HepG2 (cell line): ENCODE measurements around the gene SDC4. TPM values are rescaled to one million over a fixed set of nuclear protein-coding genes. Genes with fewer than 3 reads are reported as not detected.

Experiments used
- ARNT2 ChIP-seq: sonication (generic); formaldehyde crosslinking; IDR thresholded peaks from 2 replicates; pipeline ENCODE4 v1.8.0; 2022; ENCODE audit warnings: mild to moderate bottlenecking, low read depth, missing genetic modification reagents, moderate library complexity
- ATAD3A ChIP-seq: sonication (generic); formaldehyde crosslinking; IDR thresholded peaks from 2 replicates; pipeline ENCODE4 v1.4.0; 2020; ENCODE audit warnings: missing genetic modification reagents
- FOSL2 ChIP-seq: sonication (generic); formaldehyde crosslinking; IDR thresholded peaks from 2 replicates; pipeline ENCODE4 v1.4.0; 2020; ENCODE audit warnings: missing genetic modification reagents
- FOXO1 ChIP-seq: sonication (generic); formaldehyde crosslinking; IDR thresholded peaks from 2 replicates; pipeline ENCODE4 v1.4.0; 2020; ENCODE audit warnings: missing genetic modification reagents
- KDM3A ChIP-seq: IDR thresholded peaks from 2 replicates; pipeline ENCODE4 v1.6.1; 2018; ENCODE audit warnings: low read depth, missing compliant biosample characterization
- MED1 ChIP-seq: sonication (generic); formaldehyde crosslinking; IDR thresholded peaks from 2 replicates; pipeline ENCODE4 v1.4.0; 2020; ENCODE audit warnings: missing genetic modification reagents
- NAIF1 ChIP-seq: sonication (generic); formaldehyde crosslinking; IDR thresholded peaks from 2 replicates; pipeline ENCODE4 v1.5.0; 2020; ENCODE audit warnings: mild to moderate bottlenecking, missing genetic modification reagents, borderline replicate concordance
- NFKB2 ChIP-seq: sonication (generic); formaldehyde crosslinking; IDR thresholded peaks from 2 replicates; pipeline ENCODE4 v1.4.0; 2020; ENCODE audit warnings: missing genetic modification reagents, borderline replicate concordance
- SMYD3 ChIP-seq: sonication (generic); formaldehyde crosslinking; IDR thresholded peaks from 2 replicates; pipeline ENCODE4 v1.8.1; 2023; ENCODE audit warnings: mild to moderate bottlenecking, missing genetic modification reagents
- ZFY ChIP-seq: sonication (generic); formaldehyde crosslinking; IDR thresholded peaks from 2 replicates; pipeline ENCODE4 v1.4.0; 2020; ENCODE audit warnings: missing genetic modification reagents
- ZNF333 ChIP-seq: sonication (generic); formaldehyde crosslinking; IDR thresholded peaks from 2 replicates; pipeline ENCODE4 v1.4.0; 2020; ENCODE audit warnings: mild to moderate bottlenecking, missing genetic modification reagents, borderline replicate concordance
- ZNF547 ChIP-seq: sonication (generic); formaldehyde crosslinking; IDR thresholded peaks from 2 replicates; pipeline ENCODE4 v1.5.1; 2020; ENCODE audit warnings: mild to moderate bottlenecking, missing genetic modification reagents
- ZNF562 ChIP-seq: sonication (generic); formaldehyde crosslinking; IDR thresholded peaks from 2 replicates; pipeline ENCODE4 v1.8.0; 2022; ENCODE audit warnings: missing genetic modification reagents, borderline replicate concordance
- ZNF589 ChIP-seq: sonication (generic); formaldehyde crosslinking; conservative IDR thresholded peaks from 2 replicates; pipeline ENCODE4 v1.8.0; 2022; ENCODE audit warnings: mild to moderate bottlenecking, moderate library complexity, missing genetic modification reagents
- ZNF614 ChIP-seq: IDR thresholded peaks from 2 replicates; pipeline ENCODE4 v1.6.1; 2018; ENCODE audit warnings: missing biosample characterization, missing genetic modification reagents, inconsistent platforms, borderline replicate concordance
- ZNF75D ChIP-seq: sonication (generic); formaldehyde crosslinking; IDR thresholded peaks from 2 replicates; pipeline ENCODE4 v1.8.1; 2023; ENCODE audit warnings: missing genetic modification reagents, mild to moderate bottlenecking, borderline replicate concordance
- ZNF782 ChIP-seq: sonication (generic); formaldehyde crosslinking; IDR thresholded peaks from 2 replicates; pipeline ENCODE4 v1.4.0; 2020; ENCODE audit warnings: missing genetic modification reagents, mild to moderate bottlenecking, borderline replicate concordance
- ZSCAN22 ChIP-seq: sonication (generic); formaldehyde crosslinking; IDR thresholded peaks from 2 replicates; pipeline ENCODE4 v1.4.0; 2020; ENCODE audit warnings: mild to moderate bottlenecking, missing genetic modification reagents
- ZSCAN31 ChIP-seq: sonication (generic); formaldehyde crosslinking; IDR thresholded peaks from 2 replicates; pipeline ENCODE4 v1.5.0; 2020; ENCODE audit warnings: low read depth, mild to moderate bottlenecking, missing genetic modification reagents
- polyA plus RNA-seq, 8 experiments: library from polyadenylated mRNA; depleted of rRNA in 3 of 8; stranded (reverse) in 7 of 8; unstranded in 1 of 8; fragments of >200 nt; fragmentation: Illumina TruSeq in 4 of 8; extraction: Trizol in 4 of 8; gene quantifications; 2 replicates each; pipeline versions ENCODE4 v1.2.1 to v1.2.3, GENCODE V29; 2011 to 2016; ENCODE audit warnings: low read depth in 4 of 8, missing spikeins in 1 of 8, mixed read lengths in 1 of 8; ENCODE audit not compliant: insufficient read depth in 1 of 8
- total RNA-seq, 5 experiments: library from RNA; depleted of rRNA; stranded (reverse); fragments of >200 nt; fragmentation: Illumina TruSeq; extraction: Trizol; gene quantifications; 2 replicates each; pipeline ENCODE4 v1.2.3, GENCODE V29; 2016; ENCODE audit warnings: low read depth in 1 of 5
- TF ChIP-seq, protein P1 (sequence below): sonication (generic); formaldehyde crosslinking; IDR thresholded peaks from 2 replicates; pipeline ENCODE4 v1.4.0; 2020; ENCODE audit warnings: missing genetic modification reagents
- TF ChIP-seq, protein P2 (sequence below): sonication (generic); formaldehyde crosslinking; IDR thresholded peaks from 2 replicates; pipeline ENCODE4 v1.4.0; 2020; ENCODE audit warnings: missing genetic modification reagents, low read depth, mild to moderate bottlenecking, borderline replicate concordance
- TF ChIP-seq, protein P3 (sequence below): sonication (generic); formaldehyde crosslinking; IDR thresholded peaks from 2 replicates; pipeline ENCODE4 v1.4.0; 2020; ENCODE audit warnings: mild to moderate bottlenecking, missing genetic modification reagents

The SDC4 gene
- total and polyA plus RNA-seq, 2 of the 13 experiments (the other 11 are each of a cell fraction or from before 2014, with no cell fraction given): 49.0 to 65.1 TPM

DNA sequence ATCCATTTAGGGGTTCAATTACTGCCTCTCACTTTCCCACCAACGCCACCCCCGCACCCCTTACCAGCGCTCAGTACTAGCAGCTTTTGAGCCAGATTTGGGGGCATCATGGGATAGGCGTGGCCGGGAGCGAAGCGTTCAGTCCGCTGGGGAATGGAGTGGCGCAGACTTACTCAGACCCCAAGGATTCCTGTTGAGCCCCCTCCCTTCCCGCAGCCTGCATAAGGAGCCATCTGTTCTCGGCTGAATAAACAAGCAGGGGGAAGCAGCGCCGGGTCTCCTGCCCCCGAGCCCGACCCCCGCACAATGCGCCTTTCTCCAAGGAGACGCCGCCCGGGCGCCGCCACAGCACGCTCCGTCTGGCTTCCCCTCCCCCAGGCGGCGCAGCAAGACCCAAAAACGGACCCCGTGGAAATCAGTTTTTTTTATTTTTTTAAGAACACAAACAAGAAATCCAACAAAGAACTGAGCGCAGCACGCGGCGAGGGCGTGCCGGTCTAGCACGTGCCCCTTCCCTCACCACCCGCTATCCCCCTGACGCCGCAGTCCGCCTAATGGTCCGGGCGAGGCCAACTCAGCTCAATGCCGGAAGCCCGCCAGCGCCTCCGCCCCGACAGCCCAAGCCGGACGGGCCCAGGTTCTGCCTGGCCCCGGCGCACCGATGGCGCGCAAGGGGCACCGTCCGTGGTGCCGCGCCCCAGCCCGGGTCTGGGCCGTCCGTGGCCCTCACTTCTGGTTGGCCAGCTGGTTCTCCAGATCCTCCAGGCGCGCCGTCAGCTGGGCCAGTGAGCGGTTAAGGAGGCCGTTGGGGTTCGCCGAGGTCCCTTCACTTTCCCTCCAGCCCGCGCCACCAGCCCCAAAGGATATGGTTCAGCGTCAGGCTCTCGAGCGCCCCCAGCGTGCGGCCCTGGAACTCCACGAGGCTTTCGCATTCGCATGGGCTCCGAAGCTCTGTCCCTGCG is 54.9 kb downstream of the SDC4 start (continued):
- TF ChIP-seq, protein P1, sequence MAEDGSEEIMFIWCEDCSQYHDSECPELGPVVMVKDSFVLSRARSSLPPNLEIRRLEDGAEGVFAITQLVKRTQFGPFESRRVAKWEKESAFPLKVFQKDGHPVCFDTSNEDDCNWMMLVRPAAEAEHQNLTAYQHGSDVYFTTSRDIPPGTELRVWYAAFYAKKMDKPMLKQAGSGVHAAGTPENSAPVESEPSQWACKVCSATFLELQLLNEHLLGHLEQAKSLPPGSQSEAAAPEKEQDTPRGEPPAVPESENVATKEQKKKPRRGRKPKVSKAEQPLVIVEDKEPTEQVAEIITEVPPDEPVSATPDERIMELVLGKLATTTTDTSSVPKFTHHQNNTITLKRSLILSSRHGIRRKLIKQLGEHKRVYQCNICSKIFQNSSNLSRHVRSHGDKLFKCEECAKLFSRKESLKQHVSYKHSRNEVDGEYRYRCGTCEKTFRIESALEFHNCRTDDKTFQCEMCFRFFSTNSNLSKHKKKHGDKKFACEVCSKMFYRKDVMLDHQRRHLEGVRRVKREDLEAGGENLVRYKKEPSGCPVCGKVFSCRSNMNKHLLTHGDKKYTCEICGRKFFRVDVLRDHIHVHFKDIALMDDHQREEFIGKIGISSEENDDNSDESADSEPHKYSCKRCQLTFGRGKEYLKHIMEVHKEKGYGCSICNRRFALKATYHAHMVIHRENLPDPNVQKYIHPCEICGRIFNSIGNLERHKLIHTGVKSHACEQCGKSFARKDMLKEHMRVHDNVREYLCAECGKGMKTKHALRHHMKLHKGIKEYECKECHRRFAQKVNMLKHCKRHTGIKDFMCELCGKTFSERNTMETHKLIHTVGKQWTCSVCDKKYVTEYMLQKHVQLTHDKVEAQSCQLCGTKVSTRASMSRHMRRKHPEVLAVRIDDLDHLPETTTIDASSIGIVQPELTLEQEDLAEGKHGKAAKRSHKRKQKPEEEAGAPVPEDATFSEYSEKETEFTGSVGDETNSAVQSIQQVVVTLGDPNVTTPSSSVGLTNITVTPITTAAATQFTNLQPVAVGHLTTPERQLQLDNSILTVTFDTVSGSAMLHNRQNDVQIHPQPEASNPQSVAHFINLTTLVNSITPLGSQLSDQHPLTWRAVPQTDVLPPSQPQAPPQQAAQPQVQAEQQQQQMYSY: no peak
- TF ChIP-seq ATAD3A (CRISPR knock-in tag) (no peak), ZFY (CRISPR knock-in tag) (no peak), NAIF1 (CRISPR knock-in tag) (no peak), ZNF333 (CRISPR knock-in tag) (peak; percentile 47; the same call in 1 of the 2 replicates), ZNF782 (0 out of 2 replicates have a peak, but pooled peaks have one; percentile 46), FOXO1 (CRISPR knock-in tag) (no peak), MED1 (CRISPR knock-in tag) (peak; percentile 43; the same call in 1 of the 2 replicates), SMYD3 (CRISPR knock-in tag) (no peak), ZSCAN22 (CRISPR knock-in tag) (no peak), ZNF589 (CRISPR knock-in tag) (no peak), ARNT2 (CRISPR knock-in tag) (no peak), ZNF614 (CRISPR knock-in tag) (no peak), NFKB2 (no peak; the same call in 1 of the 2 replicates), ZSCAN31 (CRISPR knock-in tag) (no peak), ZNF547 (CRISPR knock-in tag) (no peak; the same call in 1 of the 2 replicates), FOSL2 (peak; percentile 15; the same call in 1 of the 2 replicates), ZNF75D (CRISPR knock-in tag) (no peak), KDM3A (no peak), ZNF562 (no peak)
- TF ChIP-seq, protein P2, sequence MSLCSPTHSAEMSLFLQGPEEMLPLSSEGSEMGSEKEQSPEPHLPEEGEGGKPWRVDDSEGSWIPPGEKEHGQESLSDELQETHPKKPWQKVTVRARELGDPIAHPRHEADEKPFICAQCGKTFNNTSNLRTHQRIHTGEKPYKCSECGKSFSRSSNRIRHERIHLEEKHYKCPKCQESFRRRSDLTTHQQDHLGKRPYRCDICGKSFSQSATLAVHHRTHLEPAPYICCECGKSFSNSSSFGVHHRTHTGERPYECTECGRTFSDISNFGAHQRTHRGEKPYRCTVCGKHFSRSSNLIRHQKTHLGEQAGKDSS (CRISPR knock-in tag): 0 out of 2 replicates have a peak, but pooled peaks have one; percentile 36
- TF ChIP-seq, protein P3, sequence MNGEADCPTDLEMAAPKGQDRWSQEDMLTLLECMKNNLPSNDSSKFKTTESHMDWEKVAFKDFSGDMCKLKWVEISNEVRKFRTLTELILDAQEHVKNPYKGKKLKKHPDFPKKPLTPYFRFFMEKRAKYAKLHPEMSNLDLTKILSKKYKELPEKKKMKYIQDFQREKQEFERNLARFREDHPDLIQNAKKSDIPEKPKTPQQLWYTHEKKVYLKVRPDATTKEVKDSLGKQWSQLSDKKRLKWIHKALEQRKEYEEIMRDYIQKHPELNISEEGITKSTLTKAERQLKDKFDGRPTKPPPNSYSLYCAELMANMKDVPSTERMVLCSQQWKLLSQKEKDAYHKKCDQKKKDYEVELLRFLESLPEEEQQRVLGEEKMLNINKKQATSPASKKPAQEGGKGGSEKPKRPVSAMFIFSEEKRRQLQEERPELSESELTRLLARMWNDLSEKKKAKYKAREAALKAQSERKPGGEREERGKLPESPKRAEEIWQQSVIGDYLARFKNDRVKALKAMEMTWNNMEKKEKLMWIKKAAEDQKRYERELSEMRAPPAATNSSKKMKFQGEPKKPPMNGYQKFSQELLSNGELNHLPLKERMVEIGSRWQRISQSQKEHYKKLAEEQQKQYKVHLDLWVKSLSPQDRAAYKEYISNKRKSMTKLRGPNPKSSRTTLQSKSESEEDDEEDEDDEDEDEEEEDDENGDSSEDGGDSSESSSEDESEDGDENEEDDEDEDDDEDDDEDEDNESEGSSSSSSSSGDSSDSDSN (CRISPR knock-in tag): peak; percentile 48
